Thyroid gland (tissue), 4 donors: ENCODE results near the gene TMC1. TPM values are rescaled to one million over a fixed set of nuclear protein-coding genes. Genes with fewer than 3 reads are reported as not detected.

Experiments
- DNase-seq, 2 donors: peaks; one replicate each; pipeline ENCODE4 v3.0.0-alpha.2; 2019
- H3K27ac ChIP-seq, 3 donors: fragments of 200-600 bp; sonication (generic); 1 replicate in 2 of 3; 2 replicates in 1 of 3; pipeline ENCODE4 v1.5.1; 2016 to 2019; ENCODE audit warnings: mild to moderate bottlenecking in 1 of 3, moderate library complexity in 1 of 3
- H3K27me3 ChIP-seq: fragments of 200-600 bp; sonication (generic); one replicate; pipeline ENCODE4 v1.5.1; 2019
- H3K36me3 ChIP-seq, 2 donors: fragments of 200-600 bp; sonication (generic); one replicate each; pipeline ENCODE4 v1.5.1; 2016 to 2019
- H3K4me1 ChIP-seq, 2 donors: fragments of 200-600 bp; sonication (generic); one replicate each; pipeline ENCODE4 v1.5.1; 2017 to 2019
- H3K4me3 ChIP-seq, 3 donors: fragments of 200-600 bp; sonication (generic); replicated peaks in 1 of 3; 1 replicate in 2 of 3; 2 replicates in 1 of 3; pipeline ENCODE4 v1.5.1; 2016; ENCODE audit warnings: mild to moderate bottlenecking in 1 of 3
- H3K9me3 ChIP-seq: fragments of 200-600 bp; sonication (generic); one replicate; pipeline ENCODE4 v1.5.1; 2017
- POLR2A ChIP-seq, 2 donors: fragments of 450-650 bp; IDR thresholded peaks; one replicate each; pipeline ENCODE4 v1.6.1; 2017; ENCODE audit warnings: antibody characterized with exemption in 2 of 2, mild to moderate bottlenecking in 2 of 2, moderate library complexity in 1 of 2
- WGBS, 2 donors: methylation state at CpG; one replicate each; pipeline ENCODE4 v1.1.5; 2017; 5-methylcytosine and 5-hydroxymethylcytosine counted together
- intact Hi-C: fragments of 100-400 bp; cut with DNase I; formaldehyde crosslinking; loops from one replicate; pipeline ENCODE4 v1.15.1; 2023
- total RNA-seq, 4 donors: library from RNA; depleted of rRNA; stranded (reverse); fragments of >200 nt; gene quantifications; one replicate each; pipeline ENCODE4 v1.2.3, GENCODE V29; 2016
- TF ChIP-seq, protein P1 (sequence below), 6 experiments: fragments of 200-600 bp in 3 of 6; fragments of 450-650 bp in 3 of 6; sonication (generic) in 3 of 6; IDR thresholded peaks; one replicate each; pipeline ENCODE4 v1.5.1; 2016 to 2019; ENCODE audit warnings: antibody characterized with exemption in 6 of 6, mild to moderate bottlenecking in 2 of 6, inconsistent platforms in 1 of 6, moderate library complexity in 1 of 6

TMC1 gene
- total RNA-seq, 4 donors from 2014 or later = 0.11 to 0.13 TPM; not detected in 2

GRCh38 chr9:72681283-72681630, 159.8 kb downstream of the TMC1 start:
- 68 to 71% methylated on average over 1 of the region's 1 CpG for WGBS, 2 donors
- H3K36me3 ChIP-seq = no peaks in the 10 kb centered on the region
- H3K27me3 ChIP-seq = peaks cover 3% of the 10 kb centered on the region
- TF ChIP-seq, protein P1, sequence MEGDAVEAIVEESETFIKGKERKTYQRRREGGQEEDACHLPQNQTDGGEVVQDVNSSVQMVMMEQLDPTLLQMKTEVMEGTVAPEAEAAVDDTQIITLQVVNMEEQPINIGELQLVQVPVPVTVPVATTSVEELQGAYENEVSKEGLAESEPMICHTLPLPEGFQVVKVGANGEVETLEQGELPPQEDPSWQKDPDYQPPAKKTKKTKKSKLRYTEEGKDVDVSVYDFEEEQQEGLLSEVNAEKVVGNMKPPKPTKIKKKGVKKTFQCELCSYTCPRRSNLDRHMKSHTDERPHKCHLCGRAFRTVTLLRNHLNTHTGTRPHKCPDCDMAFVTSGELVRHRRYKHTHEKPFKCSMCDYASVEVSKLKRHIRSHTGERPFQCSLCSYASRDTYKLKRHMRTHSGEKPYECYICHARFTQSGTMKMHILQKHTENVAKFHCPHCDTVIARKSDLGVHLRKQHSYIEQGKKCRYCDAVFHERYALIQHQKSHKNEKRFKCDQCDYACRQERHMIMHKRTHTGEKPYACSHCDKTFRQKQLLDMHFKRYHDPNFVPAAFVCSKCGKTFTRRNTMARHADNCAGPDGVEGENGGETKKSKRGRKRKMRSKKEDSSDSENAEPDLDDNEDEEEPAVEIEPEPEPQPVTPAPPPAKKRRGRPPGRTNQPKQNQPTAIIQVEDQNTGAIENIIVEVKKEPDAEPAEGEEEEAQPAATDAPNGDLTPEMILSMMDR (IDR thresholded peaks at IDR 0.05) = no peak
- H3K4me3 ChIP-seq = no peak overlapping the region
- H3K27ac ChIP-seq = no peak overlapping the region
- H3K4me1 ChIP-seq = no peaks in the 10 kb centered on the region
- no peak for DNase-seq
- no peaks in the 10 kb centered on the region for H3K9me3 ChIP-seq
- intact Hi-C loops = no loop called here

- no peaks in the 10 kb centered on the region for H3K36me3 ChIP-seq
- peaks cover 3% of the 10 kb centered on the region for H3K27me3 ChIP-seq
- no peak overlapping the region for H3K4me3 ChIP-seq
- no peaks in the 10 kb centered on the region for H3K9me3 ChIP-seq
- no peak for DNase-seq
- intact Hi-C loops = no loop called here
- no peaks in the 10 kb centered on the region for H3K4me1 ChIP-seq
- TF ChIP-seq, protein P1 (IDR thresholded peaks at IDR 0.05) = no peak
- no peak for TF ChIP-seq POLR2A (IDR thresholded peaks at IDR 0.05)
- WGBS, 2 donors = 86 to 88% methylated on average over 2 of the region's 2 CpGs
- H3K27ac ChIP-seq = no peak overlapping the region
These were observed 163.2 kb downstream of the TMC1 start for GRCh38 chr9:72684615-72685014.

DNA sequence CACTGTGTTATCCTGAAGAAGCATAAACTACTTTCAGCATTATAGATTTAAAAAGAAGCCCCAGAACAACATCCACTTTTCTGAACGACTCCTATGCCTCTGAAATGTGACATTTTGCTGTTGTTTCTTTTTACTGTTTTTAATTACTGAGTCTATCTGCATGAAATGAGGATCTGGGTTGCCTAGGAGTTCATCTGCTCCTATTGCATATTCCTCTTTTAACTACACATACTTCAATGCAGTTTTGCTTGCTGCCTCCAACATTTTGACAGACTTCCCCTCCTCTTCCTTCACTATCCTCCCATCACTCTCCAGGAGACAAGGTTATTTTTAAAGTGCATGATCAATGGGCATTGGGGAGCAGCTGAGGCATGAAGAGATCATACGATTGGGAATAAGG, 164.5 kb downstream of the TMC1 start:
- Histone ChIP-seq H3K27ac (no peak overlapping the region), H3K4me3 (no peak overlapping the region), H3K36me3 (no peaks in the 10 kb centered on the region), H3K9me3 (no peaks in the 10 kb centered on the region), H3K27me3 (peaks cover 3% of the 10 kb centered on the region), H3K4me1 (no peaks in the 10 kb centered on the region)
- TF ChIP-seq POLR2A (IDR thresholded peaks at IDR 0.05) = no peak
- TF ChIP-seq, protein P1 (IDR thresholded peaks at IDR 0.05) = no peak
- WGBS, 2 donors = 57 to 78% methylated on average over 2 of the region's 2 CpGs
- intact Hi-C loops = no loop called here
- DNase-seq = no peak

GRCh38 chr9:72687331-72687730, 165.9 kb downstream of the TMC1 start:
- Histone ChIP-seq H3K9me3 (no peaks in the 10 kb centered on the region), H3K4me1 (no peaks in the 10 kb centered on the region), H3K4me3 (no peak overlapping the region), H3K27me3 (peaks cover 3% of the 10 kb centered on the region), H3K36me3 (no peaks in the 10 kb centered on the region), H3K27ac (no peak overlapping the region)
- TF ChIP-seq, protein P1 (IDR thresholded peaks at IDR 0.05) = no peak
- no peak for TF ChIP-seq POLR2A (IDR thresholded peaks at IDR 0.05)
- intact Hi-C loops = no loop called here
- DNase-seq = no peak

DNA sequence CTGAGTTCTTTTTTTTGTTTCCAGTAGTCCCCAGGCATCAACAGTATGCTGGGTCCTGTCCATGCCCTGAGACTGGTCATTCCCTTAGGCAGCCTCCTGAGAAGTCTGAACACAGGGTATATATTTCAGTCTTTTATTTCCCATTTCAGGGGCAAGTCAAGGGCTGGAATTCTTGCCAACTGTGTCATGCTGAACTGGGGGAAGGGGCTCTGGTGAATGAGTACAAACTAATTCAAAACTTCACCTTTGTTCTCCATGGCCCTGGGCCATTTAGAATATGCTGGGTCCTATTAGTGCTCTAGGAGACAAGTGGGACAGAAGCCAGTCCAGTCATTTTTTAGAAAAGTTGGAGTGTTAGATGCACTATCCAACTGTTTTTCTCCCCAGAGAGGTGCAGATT, 170.3 kb downstream of the TMC1 start:
- Histone ChIP-seq H3K4me3 (no peak overlapping the region), H3K36me3 (no peaks in the 10 kb centered on the region), H3K27me3 (no peaks in the 10 kb centered on the region), H3K27ac (no peak overlapping the region), H3K4me1 (no peaks in the 10 kb centered on the region), H3K9me3 (no peaks in the 10 kb centered on the region)
- intact Hi-C loops = no loop called here
- no peak for DNase-seq
- no peak for TF ChIP-seq POLR2A (IDR thresholded peaks at IDR 0.05)
- TF ChIP-seq, protein P1 (IDR thresholded peaks at IDR 0.05) = no peak
